H1 (cell line): Measurements from ENCODE around the gene TRDMT1. TPM values are rescaled to one million over a fixed set of nuclear protein-coding genes. Genes with fewer than 3 reads are reported as not detected.

Experiments used
- CTCF ChIA-PET: fragments of 300-600 bp; sonication (Branson Sonifier 250); formaldehyde crosslinking; loops from one replicate; lab custom pipeline; 2021; ENCODE audit not compliant: partially characterized antibody; lab: Charles Lee
- POLR2A ChIA-PET: fragments of 300-600 bp; sonication (Branson Sonifier 250); formaldehyde crosslinking; loops from one replicate; lab custom pipeline; 2021; ENCODE audit warnings: inconsistent platforms; ENCODE audit not compliant: partially characterized antibody; lab: Charles Lee
- DNase-seq, 2 experiments: peaks; one replicate each; pipeline versions ENCODE4 v3.0.0 to v3.0.0-alpha.2; 2010 to 2022; ENCODE audit warnings: low spot score in 2 of 2, low read depth in 1 of 2, mixed read lengths in 1 of 2
- FAIRE-seq: peaks from 2 replicates; lab custom pipeline; 2011; peaks lifted over from hg19 to GRCh38; lab: Jason Lieb, UNC
- H2AFZ ChIP-seq: 2 replicates; pipeline ENCODE4 v1.8.1; 2012; ENCODE audit warnings: low read length, inconsistent platforms
- H2AK5ac ChIP-seq: 2 replicates; pipeline ENCODE4 v1.6.1; 2013; ENCODE audit warnings: low read depth, low read length
- H2BK120ac ChIP-seq: replicated peaks from 2 replicates; pipeline ENCODE3; 2013; ENCODE audit warnings: low read depth, low read length, inconsistent platforms
- H2BK12ac ChIP-seq: 2 replicates; pipeline ENCODE4 v1.6.1; 2013; ENCODE audit warnings: low read depth, low read length
- H2BK15ac ChIP-seq: 2 replicates; pipeline ENCODE4 v1.6.1; 2013; ENCODE audit warnings: low read length
- H2BK20ac ChIP-seq: 2 replicates; pipeline ENCODE4 v1.6.1; 2013; ENCODE audit warnings: low read length
- H2BK5ac ChIP-seq: 2 replicates; pipeline ENCODE4 v1.6.1; 2013; ENCODE audit warnings: low read depth, low read length
- H3K14ac ChIP-seq: 2 replicates; pipeline ENCODE4 v1.6.1; 2013; ENCODE audit warnings: inconsistent platforms; ENCODE audit not compliant: insufficient read length
- H3K18ac ChIP-seq: 2 replicates; pipeline ENCODE4 v1.6.1; 2013; ENCODE audit warnings: low read length; ENCODE audit errors: extremely low read depth
- H3K23ac ChIP-seq: 2 replicates; pipeline ENCODE4 v1.6.1; 2013; ENCODE audit warnings: inconsistent platforms; ENCODE audit not compliant: insufficient read length
- H3K23me2 ChIP-seq: 2 replicates; pipeline ENCODE4 v1.6.1; 2013; ENCODE audit warnings: low read depth, low read length
- H3K27ac ChIP-seq: 2 replicates; pipeline ENCODE4 v1.6.1; 2011; ENCODE audit warnings: low read depth, low read length, inconsistent platforms
- H3K27me3 ChIP-seq, 4 experiments: replicated peaks in 1 of 4; 1 replicate in 1 of 4; 2 replicates in 3 of 4; pipeline versions ENCODE4 v1.6.1 to v1.8.1; 2011 to 2013; ENCODE audit warnings: low read length in 3 of 4, mild to moderate bottlenecking in 3 of 4, inconsistent platforms in 2 of 4, mixed read lengths in 2 of 4, moderate library complexity in 1 of 4; ENCODE audit not compliant: control insufficient read depth in 3 of 4, insufficient read depth in 3 of 4; ENCODE audit errors: extremely low read depth in 1 of 4
- H3K36me3 ChIP-seq, 4 experiments: 2 replicates each; pipeline versions ENCODE4 v1.6.1 to v1.8.1; 2011 to 2013; ENCODE audit warnings: mild to moderate bottlenecking in 4 of 4, low read length in 3 of 4, moderate library complexity in 2 of 4, control low read depth in 1 of 4, inconsistent platforms in 1 of 4; ENCODE audit not compliant: insufficient read depth in 4 of 4, control insufficient read depth in 2 of 4
- H3K4ac ChIP-seq: replicated peaks from 2 replicates; pipeline ENCODE3; 2013; ENCODE audit warnings: low read length, low read depth, mixed read lengths, inconsistent platforms; ENCODE audit not compliant: insufficient read length
- H3K4me1 ChIP-seq, 4 experiments: replicated peaks in 1 of 4; 1 replicate in 1 of 4; 2 replicates in 3 of 4; pipeline versions ENCODE4 v1.6.1 to v1.8.1; 2011 to 2013; ENCODE audit warnings: low read length in 3 of 4, inconsistent platforms in 2 of 4, mixed read lengths in 1 of 4; ENCODE audit not compliant: insufficient read depth in 4 of 4, control insufficient read depth in 3 of 4
- H3K4me2 ChIP-seq, 2 experiments: 2 replicates each; pipeline versions ENCODE4 v1.6.1 to v1.8.1; 2011 to 2013; ENCODE audit warnings: low read depth in 2 of 2, low read length in 2 of 2, control low read depth in 1 of 2, inconsistent platforms in 1 of 2, mild to moderate bottlenecking in 1 of 2; ENCODE audit not compliant: insufficient read depth in 1 of 2
- H3K4me3 ChIP-seq, 4 experiments: fragments of 200-600, 300-600 bp in 1 of 4; sonication (generic), shearing (Covaris generic), sonication (Bioruptor Twin) in 1 of 4; 2 replicates each; pipeline versions ENCODE4 v1.5.1 to v1.8.1; 2011 to 2016; ENCODE audit warnings: low read length in 4 of 4, low read depth in 3 of 4, control low read depth in 2 of 4, inconsistent platforms in 2 of 4, mild to moderate bottlenecking in 2 of 4, mixed read lengths in 1 of 4, moderate library complexity in 1 of 4; ENCODE audit not compliant: insufficient read depth in 2 of 4; ENCODE audit errors: extremely low read depth in 1 of 4
- H3K56ac ChIP-seq: replicated peaks from 2 replicates; pipeline ENCODE3; 2013; ENCODE audit warnings: low read depth, mild to moderate bottlenecking, mixed read lengths, low read length, inconsistent platforms; ENCODE audit not compliant: insufficient read length
- H3K79me1 ChIP-seq: 2 replicates; pipeline ENCODE4 v1.6.1; 2013; ENCODE audit warnings: low read depth, low read length, control low read depth
- H3K79me2 ChIP-seq, 2 experiments: 2 replicates each; pipeline versions ENCODE4 v1.6.1 to v1.8.1; 2012 to 2013; ENCODE audit warnings: low read length in 2 of 2, mild to moderate bottlenecking in 2 of 2, inconsistent platforms in 1 of 2; ENCODE audit not compliant: insufficient read depth in 2 of 2, control insufficient read depth in 1 of 2
- H3K9ac ChIP-seq, 4 experiments: replicated peaks in 1 of 4; 1 replicate in 1 of 4; 2 replicates in 3 of 4; pipeline versions ENCODE4 v1.6.1 to v1.8.1; 2011 to 2013; ENCODE audit warnings: low read depth in 3 of 4, low read length in 3 of 4, control low read depth in 2 of 4, mild to moderate bottlenecking in 2 of 4, moderate library complexity in 2 of 4, inconsistent platforms in 1 of 4; ENCODE audit errors: extremely low read depth in 1 of 4
- H3K9me3 ChIP-seq, 2 experiments: 2 replicates each; pipeline versions ENCODE4 v1.6.1 to v1.8.1; 2012 to 2013; ENCODE audit warnings: mild to moderate bottlenecking in 2 of 2, moderate library complexity in 2 of 2, control low read depth in 1 of 2, inconsistent platforms in 1 of 2, low read depth in 1 of 2, low read length in 1 of 2, mixed read lengths in 1 of 2; ENCODE audit not compliant: insufficient read depth in 2 of 2
- H4K20me1 ChIP-seq, 2 experiments: replicated peaks in 1 of 2; 2 replicates each; pipeline versions ENCODE3 to v1.8.1; 2011 to 2013; ENCODE audit warnings: inconsistent platforms in 2 of 2, low read length in 2 of 2, mild to moderate bottlenecking in 1 of 2; ENCODE audit not compliant: insufficient read depth in 2 of 2, control insufficient read depth in 1 of 2
- H4K5ac ChIP-seq: 2 replicates; pipeline ENCODE4 v1.6.1; 2013; ENCODE audit warnings: low read length, low read depth, mixed read lengths, inconsistent platforms; ENCODE audit not compliant: insufficient read length
- H4K8ac ChIP-seq: 2 replicates; pipeline ENCODE4 v1.8.0; 2013; ENCODE audit warnings: mild to moderate bottlenecking, moderate library complexity, low read length, inconsistent platforms; ENCODE audit not compliant: insufficient read depth; ENCODE audit errors: extremely low read depth
- H4K91ac ChIP-seq: replicated peaks from 2 replicates; pipeline ENCODE3; 2013; ENCODE audit warnings: low read length, mixed read lengths, inconsistent platforms; ENCODE audit not compliant: insufficient read length
- BACH1 ChIP-seq: IDR thresholded peaks from 2 replicates; pipeline ENCODE4 v1.6.1; 2012; ENCODE audit warnings: low read length, improper control_type of control experiment
- CBX8 ChIP-seq: fragments of 300-800, 300-1000 bp; sonication (generic); IDR thresholded peaks from 2 replicates; pipeline ENCODE4 v1.7.1; 2016; ENCODE audit warnings: low read depth, low read length, borderline replicate concordance
- CREB1 ChIP-seq: IDR thresholded peaks from 2 replicates; pipeline ENCODE4 v1.6.1; 2012; ENCODE audit warnings: inconsistent platforms
- E2F6 ChIP-seq: IDR thresholded peaks from 2 replicates; pipeline ENCODE4 v1.6.1; 2012; ENCODE audit warnings: inconsistent platforms
- EP300 ChIP-seq, 2 experiments: IDR thresholded peaks; 1 replicate in 1 of 2; 2 replicates in 1 of 2; pipeline ENCODE4 v1.6.1; 2011 to 2012; ENCODE audit warnings: low read depth in 2 of 2, low read length in 2 of 2, mild to moderate bottlenecking in 2 of 2, borderline replicate concordance in 1 of 2, inconsistent platforms in 1 of 2, moderate library complexity in 1 of 2
- JUN ChIP-seq: IDR thresholded peaks from 2 replicates; pipeline ENCODE4 v1.6.1; 2011; ENCODE audit warnings: low read depth, mild to moderate bottlenecking, improper control_type of control experiment, low read length
- KDM1A ChIP-seq: fragments of 200-600, 300-600 bp; sonication (generic); IDR thresholded peaks from 2 replicates; pipeline ENCODE4 v1.7.1; 2016; ENCODE audit warnings: mild to moderate bottlenecking, low read length, borderline replicate concordance
- NANOG ChIP-seq: IDR thresholded peaks from 2 replicates; pipeline ENCODE4 v1.6.1; 2011; ENCODE audit warnings: low read length, low read depth, mild to moderate bottlenecking, inconsistent platforms; ENCODE audit not compliant: insufficient read depth, poor library complexity, severe bottlenecking
- POLR2AphosphoS5 ChIP-seq: IDR thresholded peaks from 2 replicates; pipeline ENCODE4 v1.6.1; 2011; ENCODE audit warnings: low read depth, low read length
- POU5F1 ChIP-seq: IDR thresholded peaks from 2 replicates; pipeline ENCODE4 v1.6.1; 2011; ENCODE audit warnings: low read depth, mild to moderate bottlenecking, low read length, moderate library complexity
- SAP30 ChIP-seq: fragments of 300-600 bp; sonication (generic); IDR thresholded peaks from 2 replicates; pipeline ENCODE4 v1.7.1; 2012; ENCODE audit warnings: low read length, moderate library complexity, mild to moderate bottlenecking, inconsistent platforms; ENCODE audit not compliant: insufficient read depth, insufficient replicate concordance
- SIN3A ChIP-seq, 2 experiments: IDR thresholded peaks in 1 of 2; conservative IDR thresholded peaks in 1 of 2; 2 replicates each; pipeline ENCODE4 v1.6.1; 2011 to 2012; ENCODE audit warnings: low read length in 2 of 2, improper control_type of control experiment in 1 of 2, low read depth in 1 of 2, mild to moderate bottlenecking in 1 of 2
- SRF ChIP-seq: IDR thresholded peaks from 2 replicates; pipeline ENCODE4 v1.6.1; 2011; ENCODE audit warnings: mild to moderate bottlenecking, low read depth, low read length, moderate library complexity
- TBP ChIP-seq: IDR thresholded peaks from 2 replicates; pipeline ENCODE4 v1.6.1; 2011; ENCODE audit warnings: low read depth, low read length, improper control_type of control experiment
- polyA plus RNA-seq, 7 experiments: library from polyadenylated mRNA; depleted of rRNA in 3 of 7; stranded (reverse) in 5 of 7; unstranded in 2 of 7; fragments of >200 nt in 5 of 7; fragments of 200-250 nt in 2 of 7; gene quantifications; 1 replicate in 5 of 7; 2 replicates in 1 of 7; 4 replicates in 1 of 7; pipeline versions ENCODE4 v1.2.1 to v1.2.3, GENCODE V29; 2011 to 2013; ENCODE audit warnings: missing spikeins in 2 of 7, mixed read lengths in 2 of 7
- total RNA-seq: library from RNA; stranded (reverse); fragmentation: NEBNext Ultra II Directional; extraction: Animal tissue kit (Norgen Biotek cat#: 25700); gene quantifications from 2 replicates; pipeline ENCODE4 v1.2.1, GENCODE V29; 2021

The TRDMT1 gene
- total and polyA plus RNA-seq, 2 of the 8 experiments (the other 6 are each of a cell fraction or from before 2014, with no cell fraction given) = 7.4 to 21.4 TPM

- H4K20me1 ChIP-seq = no peaks in the 10 kb centered on the region
- H4K5ac ChIP-seq = no peak overlapping the region
- no peak overlapping the region for H2BK120ac ChIP-seq
- no peak overlapping the region for H2AFZ ChIP-seq
- POLR2A ChIA-PET = no interaction called here
- H2BK15ac ChIP-seq = no peak overlapping the region
- peaks cover 0 to 4% (median 0%) of the 10 kb centered on the region in 4 experiments; a peak in 1 of 7 replicates for H3K4me1 ChIP-seq
- H3K4me3 ChIP-seq = no peak overlapping the region
- H3K79me1 ChIP-seq = no peaks in the 10 kb centered on the region
- FAIRE-seq (no peak), DNase-seq (no peak)
- H2AK5ac ChIP-seq = no peak overlapping the region
- no peaks in the 10 kb centered on the region for H3K27me3 ChIP-seq
- H4K8ac ChIP-seq = no peak overlapping the region
- H2BK12ac ChIP-seq = no peak overlapping the region
- CTCF ChIA-PET = no interaction called here
- H3K18ac ChIP-seq = no peak overlapping the region
- no peak overlapping the region for H3K4me2 ChIP-seq
- no peak overlapping the region for H3K27ac ChIP-seq
- no peak overlapping the region for H2BK20ac ChIP-seq
- H2BK5ac ChIP-seq = no peak overlapping the region
- no peaks in the 10 kb centered on the region for H3K36me3 ChIP-seq
- H3K79me2 ChIP-seq = no peaks in the 10 kb centered on the region
- H4K91ac ChIP-seq = no peak overlapping the region
- H3K56ac ChIP-seq = no peak overlapping the region
- no peak overlapping the region for H3K23ac ChIP-seq
- H3K9ac ChIP-seq = no peak overlapping the region
- no peaks in the 10 kb centered on the region for H3K9me3 ChIP-seq
- H3K4ac ChIP-seq = no peak overlapping the region
- H3K14ac ChIP-seq = no peak overlapping the region
- H3K23me2 ChIP-seq = no peaks in the 10 kb centered on the region
- TF ChIP-seq SAP30 = no peak
- no peak for TF ChIP-seq SIN3A (conservative IDR thresholded peaks at IDR 0.05 in 1 of 2, IDR thresholded peaks at IDR 0.05 in 1 of 2; ENCODE audit: low read depth in 1 of 2, low read length in 2 of 2)
- no peak for TF ChIP-seq NANOG
- TF ChIP-seq POLR2AphosphoS5 = no peak
- TF ChIP-seq CREB1 = no peak
- no peak for TF ChIP-seq TBP
- no peak for TF ChIP-seq E2F6
- no peak for TF ChIP-seq JUN
- no peak for TF ChIP-seq EP300 (IDR thresholded peaks at IDR 0.05; ENCODE audit: borderline replicate concordance in 1 of 2, low read depth in 2 of 2, low read length in 2 of 2)
- TF ChIP-seq SRF = no peak
- TF ChIP-seq KDM1A = no peak
- TF ChIP-seq CBX8 = no peak
- TF ChIP-seq BACH1 = no peak
- no peak for TF ChIP-seq POU5F1
These were observed 7.0 kb upstream of the TRDMT1 start for GRCh38 chr10:17208476-17208875.
